Skeletal muscle satellite cell (primary cell): ENCODE measurements around the gene CFAP161.
"Not testable (repeated sequence)": the region's sequence is repeated elsewhere in the genome, so short reads cannot be mapped to it uniquely, and the experiment has no call there.

Source experiments
- H3K27me3 ChIP-seq: 2 replicates; pipeline ENCODE4 v1.7.0; 2013; ENCODE audit warnings: low read length; ENCODE audit not compliant: control insufficient read depth, insufficient read depth
- H3K36me3 ChIP-seq: 2 replicates; pipeline ENCODE4 v1.7.0; 2013; ENCODE audit warnings: mild to moderate bottlenecking, control low read depth, low read length; ENCODE audit not compliant: insufficient read depth
- H3K4me1 ChIP-seq: 2 replicates; pipeline ENCODE4 v1.7.0; 2013; ENCODE audit warnings: low read length; ENCODE audit not compliant: control insufficient read depth, insufficient read depth
- H3K4me2 ChIP-seq: 2 replicates; pipeline ENCODE4 v1.7.0; 2013; ENCODE audit warnings: mild to moderate bottlenecking, low read length
- H3K4me3 ChIP-seq: 2 replicates; pipeline ENCODE4 v1.7.0; 2013; ENCODE audit warnings: low read length
- H3K9ac ChIP-seq: 2 replicates; pipeline ENCODE4 v1.7.0; 2013; ENCODE audit warnings: mild to moderate bottlenecking, low read depth, low read length, moderate library complexity
- H3K9me3 ChIP-seq: replicated peaks from 2 replicates; pipeline ENCODE4 v1.7.0; 2013; ENCODE audit warnings: mild to moderate bottlenecking, control low read depth, low read length

CFAP161 gene

GRCh38 chr15:81111018-81111417, 23.1 kb upstream of the CFAP161 start:
- no peaks in the 10 kb centered on the region for H3K9me3 ChIP-seq
- H3K4me1 ChIP-seq: peaks cover 10% of the 10 kb centered on the region
- H3K4me3 ChIP-seq: no peak overlapping the region
- H3K9ac ChIP-seq: no peak overlapping the region
- no peaks in the 10 kb centered on the region for H3K36me3 ChIP-seq
- H3K27me3 ChIP-seq: peaks cover 30% of the 10 kb centered on the region
- H3K4me2 ChIP-seq: no peak overlapping the region

- Histone ChIP-seq H3K9me3 (no peaks in the 10 kb centered on the region), H3K9ac (no peak overlapping the region), H3K36me3 (no peaks in the 10 kb centered on the region), H3K4me1 (peaks cover 13% of the 10 kb centered on the region), H3K27me3 (peaks cover 30% of the 10 kb centered on the region), H3K4me3 (no peak overlapping the region), H3K4me2 (no peak overlapping the region)
Observed at GRCh38 chr15:81111510-81112470, 22.3 kb upstream of the CFAP161 start.

- Histone ChIP-seq H3K36me3 (no peaks in the 10 kb centered on the region), H3K27me3 (peaks cover 34% of the 10 kb centered on the region), H3K4me3 (no peak overlapping the region), H3K9me3 (no peaks in the 10 kb centered on the region), H3K4me1 (peaks cover 14% of the 10 kb centered on the region), H3K9ac (no peak overlapping the region), H3K4me2 (no peak overlapping the region)
Observed at GRCh38 chr15:81113204-81113657, 20.8 kb upstream of the CFAP161 start.

GRCh38 chr15:81113861-81114291, 20.2 kb upstream of the CFAP161 start:
- Histone ChIP-seq H3K4me2 (no peak overlapping the region), H3K4me1 (peaks cover 14% of the 10 kb centered on the region), H3K4me3 (no peak overlapping the region), H3K36me3 (no peaks in the 10 kb centered on the region), H3K9me3 (no peaks in the 10 kb centered on the region), H3K9ac (no peak overlapping the region), H3K27me3 (peaks cover 35% of the 10 kb centered on the region)

GRCh38 chr15:81115054-81115939, 18.8 kb upstream of the CFAP161 start:
- Histone ChIP-seq H3K4me1 (peaks cover 14% of the 10 kb centered on the region), H3K9ac (no peak overlapping the region), H3K27me3 (peaks cover 28% of the 10 kb centered on the region), H3K36me3 (no peaks in the 10 kb centered on the region), H3K9me3 (no peaks in the 10 kb centered on the region), H3K4me3 (no peak overlapping the region), H3K4me2 (no peak overlapping the region)

- Histone ChIP-seq H3K4me2 (no peak overlapping the region), H3K27me3 (peaks cover 17% of the 10 kb centered on the region), H3K36me3 (no peaks in the 10 kb centered on the region), H3K9ac (no peak overlapping the region), H3K4me1 (peaks cover 14% of the 10 kb centered on the region), H3K4me3 (no peak overlapping the region), H3K9me3 (no peaks in the 10 kb centered on the region)
Observed at GRCh38 chr15:81117136-81117535, 16.9 kb upstream of the CFAP161 start.

- no peak overlapping the region for H3K9ac ChIP-seq
- H3K4me1 ChIP-seq: peaks cover 14% of the 10 kb centered on the region
- H3K27me3 ChIP-seq: peaks cover 17% of the 10 kb centered on the region
- no peak overlapping the region for H3K4me2 ChIP-seq
- H3K9me3 ChIP-seq: no peaks in the 10 kb centered on the region
- no peaks in the 10 kb centered on the region for H3K36me3 ChIP-seq
- H3K4me3 ChIP-seq: no peak overlapping the region
Observed at GRCh38 chr15:81117581-81117980, 16.5 kb upstream of the CFAP161 start.

- Histone ChIP-seq H3K4me3 (no peak overlapping the region), H3K4me2 (peak overlapping the region; percentile 12), H3K4me1 (peaks cover 11% of the 10 kb centered on the region), H3K36me3 (no peaks in the 10 kb centered on the region), H3K27me3 (peaks cover 16% of the 10 kb centered on the region), H3K9ac (no peak overlapping the region), H3K9me3 (no peaks in the 10 kb centered on the region)
Observed at GRCh38 chr15:81118361-81118760, 15.7 kb upstream of the CFAP161 start.

GRCh38 chr15:81120069-81120468, 14.0 kb upstream of the CFAP161 start:
- Histone ChIP-seq H3K4me2 (no peak overlapping the region), H3K4me1 (peaks cover 4% of the 10 kb centered on the region), H3K9me3 (no peaks in the 10 kb centered on the region), H3K27me3 (peaks cover 17% of the 10 kb centered on the region), H3K4me3 (no peak overlapping the region), H3K9ac (no peak overlapping the region), H3K36me3 (no peaks in the 10 kb centered on the region)

- Histone ChIP-seq H3K4me1 (no peaks in the 10 kb centered on the region), H3K36me3 (no peaks in the 10 kb centered on the region), H3K4me2 (no peak overlapping the region), H3K27me3 (peaks cover 9% of the 10 kb centered on the region), H3K9me3 (no peaks in the 10 kb centered on the region), H3K4me3 (no peak overlapping the region), H3K9ac (no peak overlapping the region)
Observed at GRCh38 chr15:81126892-81127291, 7.2 kb upstream of the CFAP161 start.

GRCh38 chr15:81141478-81141877, 7.4 kb downstream of the CFAP161 start:
- H3K36me3 ChIP-seq, H3K9me3 ChIP-seq, H3K4me2 ChIP-seq, H3K9ac ChIP-seq, H3K27me3 ChIP-seq, H3K4me1 ChIP-seq, H3K4me3 ChIP-seq: not testable (repeated sequence)
